H1 (cell line): ENCODE measurements around the gene UCMA. TPM values are rescaled to one million over a fixed set of nuclear protein-coding genes. Genes with fewer than 3 reads are reported as not detected.

Experiments used
- CHD1 ChIP-seq: IDR thresholded peaks from 2 replicates; pipeline ENCODE4 v1.6.1; 2012; ENCODE audit warnings: low read depth, low read length, improper control_type of control experiment
- CHD2 ChIP-seq: IDR thresholded peaks from 2 replicates; pipeline ENCODE4 v1.6.1; 2012; ENCODE audit warnings: low read length, improper control_type of control experiment
- CTBP2 ChIP-seq: IDR thresholded peaks from 2 replicates; pipeline ENCODE4 v1.7.0; 2011; ENCODE audit warnings: borderline replicate concordance, mild to moderate bottlenecking, moderate library complexity, mixed read lengths, low read length; ENCODE audit not compliant: insufficient read depth, insufficient read length
- EP300 ChIP-seq, 2 experiments: IDR thresholded peaks; 1 replicate in 1 of 2; 2 replicates in 1 of 2; pipeline ENCODE4 v1.6.1; 2011 to 2012; ENCODE audit warnings: low read depth in 2 of 2, low read length in 2 of 2, mild to moderate bottlenecking in 2 of 2, borderline replicate concordance in 1 of 2, inconsistent platforms in 1 of 2, moderate library complexity in 1 of 2
- KDM4A ChIP-seq: IDR thresholded peaks from one replicate; pipeline ENCODE4 v1.7.1; 2012; ENCODE audit warnings: low read depth, mild to moderate bottlenecking, moderate library complexity, low read length, inconsistent platforms; ENCODE audit not compliant: severe bottlenecking
- SUZ12 ChIP-seq: fragments of 200-600 bp; sonication (generic); IDR thresholded peaks from 2 replicates; pipeline ENCODE4 v1.6.1; 2012; ENCODE audit warnings: mild to moderate bottlenecking, inconsistent platforms, low read length, moderate library complexity, mixed read lengths
- polyA plus RNA-seq, 7 experiments: library from polyadenylated mRNA; depleted of rRNA in 3 of 7; stranded (reverse) in 5 of 7; unstranded in 2 of 7; fragments of >200 nt in 5 of 7; fragments of 200-250 nt in 2 of 7; gene quantifications; 1 replicate in 5 of 7; 2 replicates in 1 of 7; 4 replicates in 1 of 7; pipeline versions ENCODE4 v1.2.1 to v1.2.3, GENCODE V29; 2011 to 2013; ENCODE audit warnings: missing spikeins in 2 of 7, mixed read lengths in 2 of 7
- total RNA-seq: library from RNA; stranded (reverse); fragmentation: NEBNext Ultra II Directional; extraction: Animal tissue kit (Norgen Biotek cat#: 25700); gene quantifications from 2 replicates; pipeline ENCODE4 v1.2.1, GENCODE V29; 2021
- TF ChIP-seq, protein P1 (sequence below): IDR thresholded peaks from 2 replicates; pipeline ENCODE4 v1.6.1; 2012; ENCODE audit warnings: inconsistent platforms
- TF ChIP-seq, protein P2 (sequence below): IDR thresholded peaks from 2 replicates; pipeline ENCODE4 v1.6.1; 2012; ENCODE audit warnings: low read length, inconsistent platforms

Gene UCMA
- total and polyA plus RNA-seq, 2 of the 8 experiments (the other 6 are each of a cell fraction or from before 2014, with no cell fraction given) = 1.2 to 4.6 TPM

DNA sequence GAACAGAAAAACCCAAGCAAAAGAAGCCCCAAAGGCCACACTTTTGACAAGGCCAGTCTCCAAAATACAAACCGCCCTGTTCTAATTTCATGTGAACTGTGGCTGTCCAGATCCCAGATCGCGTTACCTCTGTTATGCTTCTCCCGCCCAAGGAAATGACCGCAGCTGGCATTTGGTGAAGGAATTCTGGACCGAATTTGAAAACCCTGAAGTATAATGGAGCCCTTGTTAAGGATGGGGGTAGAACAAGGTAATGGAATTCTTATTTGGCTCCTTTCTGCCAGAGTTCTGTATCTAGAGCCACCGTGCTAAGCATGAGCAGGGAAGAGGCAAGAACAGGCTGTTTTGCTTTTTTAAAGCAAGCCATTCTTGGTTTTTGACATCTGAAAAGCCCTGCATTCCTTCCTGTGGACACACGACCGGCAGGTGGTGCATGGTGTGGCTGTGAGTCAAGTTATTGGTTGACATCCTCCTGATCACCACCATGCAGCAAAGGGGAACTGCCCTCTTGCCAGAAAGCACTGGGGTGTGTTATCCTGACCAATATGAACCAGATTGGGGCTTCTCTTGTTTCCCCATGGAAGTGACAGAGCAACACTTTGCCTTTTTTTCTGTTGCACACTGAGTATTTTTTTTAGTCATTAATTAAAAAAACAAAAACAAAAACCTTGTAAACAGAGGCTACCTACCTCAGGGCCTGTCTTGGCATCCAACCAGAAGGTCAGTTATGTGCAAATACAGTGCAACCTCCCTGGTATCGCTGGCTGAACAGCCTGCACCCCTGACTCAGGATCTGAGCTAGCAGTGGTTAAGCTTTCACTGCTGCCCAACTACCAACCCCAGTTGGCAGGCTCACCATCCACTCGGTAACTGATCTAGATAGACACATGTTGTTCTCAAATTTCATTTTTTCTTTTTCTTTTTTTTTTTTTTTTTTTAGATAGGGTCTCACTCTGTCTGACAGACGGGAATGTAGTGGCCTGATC is 14.2 kb downstream of the UCMA start (continued):
- TF ChIP-seq, protein P1, sequence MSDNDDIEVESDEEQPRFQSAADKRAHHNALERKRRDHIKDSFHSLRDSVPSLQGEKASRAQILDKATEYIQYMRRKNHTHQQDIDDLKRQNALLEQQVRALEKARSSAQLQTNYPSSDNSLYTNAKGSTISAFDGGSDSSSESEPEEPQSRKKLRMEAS = peak; percentile 86
- TF ChIP-seq, protein P2, sequence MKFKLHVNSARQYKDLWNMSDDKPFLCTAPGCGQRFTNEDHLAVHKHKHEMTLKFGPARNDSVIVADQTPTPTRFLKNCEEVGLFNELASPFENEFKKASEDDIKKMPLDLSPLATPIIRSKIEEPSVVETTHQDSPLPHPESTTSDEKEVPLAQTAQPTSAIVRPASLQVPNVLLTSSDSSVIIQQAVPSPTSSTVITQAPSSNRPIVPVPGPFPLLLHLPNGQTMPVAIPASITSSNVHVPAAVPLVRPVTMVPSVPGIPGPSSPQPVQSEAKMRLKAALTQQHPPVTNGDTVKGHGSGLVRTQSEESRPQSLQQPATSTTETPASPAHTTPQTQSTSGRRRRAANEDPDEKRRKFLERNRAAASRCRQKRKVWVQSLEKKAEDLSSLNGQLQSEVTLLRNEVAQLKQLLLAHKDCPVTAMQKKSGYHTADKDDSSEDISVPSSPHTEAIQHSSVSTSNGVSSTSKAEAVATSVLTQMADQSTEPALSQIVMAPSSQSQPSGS = no peak
- TF ChIP-seq EP300 (IDR thresholded peaks at IDR 0.05; ENCODE audit: borderline replicate concordance in 1 of 2, low read depth in 2 of 2, low read length in 2 of 2) = no peak
- no peak for TF ChIP-seq CTBP2
- TF ChIP-seq SUZ12 = no peak
- TF ChIP-seq CHD2 = no peak
- TF ChIP-seq KDM4A = no peak
- TF ChIP-seq CHD1 = no peak
